Astrocyte (in vitro differentiated cells and primary cell): ENCODE data around the gene ZNF593OS. TPM values are rescaled to one million over a fixed set of nuclear protein-coding genes. Genes with fewer than 3 reads are reported as not detected.
A peak's percentile ranks its signal among the peaks of the same experiment; 100 is the strongest.

Source experiments
- DNase-seq: peaks from one replicate; pipeline ENCODE4 v3.0.0-alpha.2; 2010; ENCODE audit warnings: low read depth
- FAIRE-seq: peaks from 2 replicates; lab custom pipeline; 2011; peaks lifted over from hg19 to GRCh38; lab: Jason Lieb, UNC
- H2AFZ ChIP-seq: 2 replicates; pipeline ENCODE4 v1.6.0; 2012; ENCODE audit warnings: low read depth, low read length, inconsistent platforms
- H3K27ac ChIP-seq: 2 replicates; pipeline ENCODE4 v1.5.1; 2011; ENCODE audit warnings: low read depth, low read length, inconsistent platforms
- H3K27me3 ChIP-seq: 2 replicates; pipeline ENCODE4 v1.6.0; 2011; ENCODE audit warnings: low read length, inconsistent platforms; ENCODE audit not compliant: insufficient read depth
- H3K36me3 ChIP-seq: 2 replicates; pipeline ENCODE4 v1.5.1; 2011; ENCODE audit warnings: low read length, inconsistent platforms; ENCODE audit not compliant: insufficient read depth
- H3K4me1 ChIP-seq: 2 replicates; pipeline ENCODE4 v1.5.1; 2011; ENCODE audit warnings: low read length, inconsistent platforms; ENCODE audit not compliant: insufficient read depth
- H3K4me2 ChIP-seq: 2 replicates; pipeline ENCODE4 v1.6.0; 2012; ENCODE audit warnings: low read length, inconsistent platforms
- H3K4me3 ChIP-seq: 2 replicates; pipeline ENCODE4 v1.5.1; 2011; ENCODE audit warnings: low read depth, mild to moderate bottlenecking, low read length, inconsistent platforms; ENCODE audit not compliant: insufficient read depth
- H3K79me2 ChIP-seq: 2 replicates; pipeline ENCODE4 v1.6.0; 2012; ENCODE audit warnings: mild to moderate bottlenecking, low read length, inconsistent platforms; ENCODE audit not compliant: insufficient read depth
- H3K9ac ChIP-seq: 2 replicates; pipeline ENCODE4 v1.6.0; 2012; ENCODE audit warnings: mild to moderate bottlenecking, low read length, inconsistent platforms
- H3K9me3 ChIP-seq: 2 replicates; pipeline ENCODE4 v1.5.1; 2012; ENCODE audit warnings: low read depth, mild to moderate bottlenecking, low read length, inconsistent platforms; ENCODE audit not compliant: insufficient read depth
- H4K20me1 ChIP-seq: 2 replicates; pipeline ENCODE4 v1.6.0; 2012; ENCODE audit warnings: low read length, inconsistent platforms; ENCODE audit not compliant: insufficient read depth
- H3K27ac Mint-ChIP-seq: one replicate; pipeline ENCODE4 v1.8.0; 2021; ENCODE audit warnings: mild to moderate bottlenecking, mixed read lengths; ENCODE audit not compliant: unreplicated experiment
- H3K27me3 Mint-ChIP-seq: one replicate; pipeline ENCODE4 v1.8.0; 2021; ENCODE audit warnings: low read depth, mixed read lengths; ENCODE audit not compliant: unreplicated experiment
- H3K36me3 Mint-ChIP-seq: one replicate; pipeline ENCODE4 v1.8.0; 2021; ENCODE audit warnings: low read depth, mixed read lengths; ENCODE audit not compliant: unreplicated experiment
- H3K4me1 Mint-ChIP-seq: one replicate; pipeline ENCODE4 v1.8.0; 2021; ENCODE audit warnings: low read depth, mixed read lengths; ENCODE audit not compliant: unreplicated experiment
- H3K4me3 Mint-ChIP-seq: one replicate; pipeline ENCODE4 v1.8.0; 2021; ENCODE audit warnings: mild to moderate bottlenecking, moderate library complexity, mixed read lengths; ENCODE audit not compliant: unreplicated experiment
- H3K9me3 Mint-ChIP-seq: one replicate; pipeline ENCODE4 v1.8.0; 2021; ENCODE audit warnings: mild to moderate bottlenecking, mixed read lengths; ENCODE audit not compliant: unreplicated experiment
- EZH2 ChIP-seq: IDR thresholded peaks from 2 replicates; pipeline ENCODE4 v1.6.1; 2012; ENCODE audit warnings: mild to moderate bottlenecking, low read length, inconsistent platforms; ENCODE audit not compliant: insufficient read depth
- total RNA-seq: library from RNA; stranded (reverse); gene quantifications from 2 replicates; pipeline ENCODE4 v1.2.1, GENCODE V29; 2021
- TF ChIP-seq, protein P1 (sequence below): IDR thresholded peaks from 2 replicates; pipeline ENCODE4 v1.5.1; 2011; ENCODE audit warnings: low read depth, mild to moderate bottlenecking, inconsistent platforms, low read length, moderate library complexity; ENCODE audit not compliant: insufficient read depth

The ZNF593OS gene
- total RNA-seq, 1 donor from 2014 or later = not detected

DNA sequence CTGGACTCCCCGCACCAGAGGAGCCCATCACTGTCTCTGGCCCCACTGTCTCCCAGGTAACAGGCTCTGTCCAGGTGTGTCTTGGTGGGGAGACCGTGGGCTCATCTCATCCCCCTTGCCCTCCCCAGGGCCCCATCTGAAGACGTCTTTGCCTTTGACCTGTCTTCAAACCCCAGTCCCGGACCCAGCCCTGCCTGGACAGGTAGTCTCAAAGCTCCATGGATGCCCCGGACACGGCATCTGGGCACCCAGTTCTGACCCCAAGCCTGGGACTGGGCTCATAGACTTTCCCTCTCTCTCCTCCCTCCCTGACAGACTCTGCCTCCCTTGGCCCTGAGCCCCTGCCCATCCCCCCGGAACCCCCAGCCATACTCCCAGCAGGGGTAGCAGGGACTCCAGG lies 12.5 kb upstream of the ZNF593OS start:
- no peaks in the 10 kb centered on the region for H3K9me3 ChIP-seq
- H4K20me1 ChIP-seq = no peaks in the 10 kb centered on the region
- no peaks in the 10 kb centered on the region for H3K79me2 ChIP-seq
- H3K4me1 Mint-ChIP-seq = peaks cover 4% of the 10 kb centered on the region
- no peak for TF ChIP-seq EZH2
- TF ChIP-seq, protein P1, sequence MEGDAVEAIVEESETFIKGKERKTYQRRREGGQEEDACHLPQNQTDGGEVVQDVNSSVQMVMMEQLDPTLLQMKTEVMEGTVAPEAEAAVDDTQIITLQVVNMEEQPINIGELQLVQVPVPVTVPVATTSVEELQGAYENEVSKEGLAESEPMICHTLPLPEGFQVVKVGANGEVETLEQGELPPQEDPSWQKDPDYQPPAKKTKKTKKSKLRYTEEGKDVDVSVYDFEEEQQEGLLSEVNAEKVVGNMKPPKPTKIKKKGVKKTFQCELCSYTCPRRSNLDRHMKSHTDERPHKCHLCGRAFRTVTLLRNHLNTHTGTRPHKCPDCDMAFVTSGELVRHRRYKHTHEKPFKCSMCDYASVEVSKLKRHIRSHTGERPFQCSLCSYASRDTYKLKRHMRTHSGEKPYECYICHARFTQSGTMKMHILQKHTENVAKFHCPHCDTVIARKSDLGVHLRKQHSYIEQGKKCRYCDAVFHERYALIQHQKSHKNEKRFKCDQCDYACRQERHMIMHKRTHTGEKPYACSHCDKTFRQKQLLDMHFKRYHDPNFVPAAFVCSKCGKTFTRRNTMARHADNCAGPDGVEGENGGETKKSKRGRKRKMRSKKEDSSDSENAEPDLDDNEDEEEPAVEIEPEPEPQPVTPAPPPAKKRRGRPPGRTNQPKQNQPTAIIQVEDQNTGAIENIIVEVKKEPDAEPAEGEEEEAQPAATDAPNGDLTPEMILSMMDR = no peak
- H3K4me3 ChIP-seq = no peak overlapping the region
- no peak overlapping the region for H3K4me2 ChIP-seq
- H3K4me3 Mint-ChIP-seq = no peak overlapping the region
- H2AFZ ChIP-seq = no peak overlapping the region
- H3K27me3 Mint-ChIP-seq = peaks cover 4% of the 10 kb centered on the region
- DNase-seq (no peak), FAIRE-seq (no peak)
- H3K9ac ChIP-seq = no peak overlapping the region
- H3K9me3 Mint-ChIP-seq = no peaks in the 10 kb centered on the region
- no peaks in the 10 kb centered on the region for H3K36me3 ChIP-seq
- no peaks in the 10 kb centered on the region for H3K4me1 ChIP-seq
- peaks cover 6% of the 10 kb centered on the region for H3K36me3 Mint-ChIP-seq
- H3K27ac Mint-ChIP-seq = no peak overlapping the region
- no peak overlapping the region for H3K27ac ChIP-seq
- no peaks in the 10 kb centered on the region for H3K27me3 ChIP-seq

DNA sequence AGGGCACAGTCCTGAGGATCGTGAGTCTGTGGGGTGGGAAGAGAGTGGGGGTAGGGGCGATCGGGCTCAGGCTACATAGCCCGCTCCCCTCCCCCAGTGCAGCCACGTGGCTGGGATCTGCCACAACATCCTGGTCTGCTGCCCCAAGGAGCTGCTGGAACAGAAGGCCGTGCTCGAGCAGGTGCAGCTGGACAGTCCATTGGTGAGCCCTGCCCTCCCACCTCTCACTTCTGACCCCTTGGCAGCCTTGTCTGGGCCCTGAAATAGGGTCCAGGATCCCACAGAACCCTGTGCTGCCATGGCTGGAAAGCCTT lies 10.7 kb upstream of the ZNF593OS start:
- Mint-ChIP-seq H3K27me3 (peaks cover 4% of the 10 kb centered on the region), H3K36me3 (peaks cover 6% of the 10 kb centered on the region), H3K27ac (no peak overlapping the region), H3K9me3 (no peaks in the 10 kb centered on the region), H3K4me3 (no peak overlapping the region), H3K4me1 (peaks cover 9% of the 10 kb centered on the region)
- no peaks in the 10 kb centered on the region for H3K27me3 ChIP-seq
- DNase-seq (no peak), FAIRE-seq (no peak)
- no peaks in the 10 kb centered on the region for H3K4me1 ChIP-seq
- H3K4me3 ChIP-seq = no peak overlapping the region
- no peak overlapping the region for H2AFZ ChIP-seq
- no peaks in the 10 kb centered on the region for H3K9me3 ChIP-seq
- H3K9ac ChIP-seq = no peak overlapping the region
- H3K79me2 ChIP-seq = no peaks in the 10 kb centered on the region
- H3K27ac ChIP-seq = no peak overlapping the region
- TF ChIP-seq EZH2 = no peak
- TF ChIP-seq, protein P1 = no peak
- H3K36me3 ChIP-seq = no peaks in the 10 kb centered on the region
- H4K20me1 ChIP-seq = no peaks in the 10 kb centered on the region
- no peak overlapping the region for H3K4me2 ChIP-seq

DNA sequence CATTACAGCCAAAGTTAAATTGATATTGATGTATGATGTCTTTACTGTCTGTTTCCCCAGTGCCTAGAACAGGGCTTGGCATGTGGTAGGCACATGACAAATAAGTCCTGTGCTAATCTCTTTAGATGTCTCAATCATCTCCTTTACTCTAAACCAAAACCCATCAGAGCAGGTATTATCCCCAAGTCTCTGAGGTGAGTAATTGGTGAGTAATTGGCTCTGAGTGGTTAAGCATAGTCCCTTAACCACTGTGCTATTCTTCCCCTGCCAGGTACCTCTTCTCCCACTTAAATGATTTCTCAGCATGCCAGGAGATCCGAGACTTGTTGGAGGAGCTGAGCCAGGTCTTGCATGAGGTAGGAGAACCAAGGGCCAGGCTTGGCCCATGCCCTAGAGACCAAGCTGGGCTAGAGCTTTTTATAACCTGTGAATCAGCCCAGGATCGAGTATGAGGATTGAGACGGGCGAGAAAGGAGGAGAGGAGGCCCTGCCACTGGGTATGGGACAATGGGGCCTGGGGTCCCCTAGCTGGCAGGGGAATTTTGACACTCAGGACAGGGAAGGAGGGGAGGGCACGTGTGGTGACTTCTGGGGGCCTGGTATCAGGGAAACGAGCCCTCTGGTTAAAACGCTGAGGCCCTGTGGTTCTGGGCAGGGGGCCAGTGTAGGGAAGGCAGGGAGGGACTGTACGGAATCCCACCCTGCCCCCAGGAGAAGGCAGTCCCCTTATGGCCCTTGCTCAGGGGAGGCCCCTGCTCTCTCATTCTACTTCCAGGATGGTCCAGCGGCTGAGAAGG lies 10.2 kb upstream of the ZNF593OS start:
- H3K27me3 ChIP-seq = no peaks in the 10 kb centered on the region
- no peaks in the 10 kb centered on the region for H3K9me3 ChIP-seq
- H2AFZ ChIP-seq = no peak overlapping the region
- H3K36me3 ChIP-seq = no peaks in the 10 kb centered on the region
- peak; percentile 42 for DNase-seq
- no peaks in the 10 kb centered on the region for H3K79me2 ChIP-seq
- H3K9ac ChIP-seq = no peak overlapping the region
- no peak overlapping the region for H3K4me2 ChIP-seq
- Mint-ChIP-seq H3K27ac (no peak overlapping the region), H3K4me1 (peaks cover 10% of the 10 kb centered on the region), H3K27me3 (peaks cover 4% of the 10 kb centered on the region), H3K9me3 (no peaks in the 10 kb centered on the region), H3K4me3 (no peak overlapping the region), H3K36me3 (peaks cover 6% of the 10 kb centered on the region)
- H3K4me1 ChIP-seq = no peaks in the 10 kb centered on the region
- TF ChIP-seq, protein P1 = no peak
- TF ChIP-seq EZH2 = no peak
- no peak overlapping the region for H3K4me3 ChIP-seq
- FAIRE-seq = no peak
- no peaks in the 10 kb centered on the region for H4K20me1 ChIP-seq
- H3K27ac ChIP-seq = no peak overlapping the region
